ENCODE results near the gene PIGU.

- no peak for TF ChIP-seq CTCF (IDR thresholded peaks at IDR 0.05 in 2 of 3, conservative IDR thresholded peaks at IDR 0.05 in 1 of 3; ENCODE audit: borderline replicate concordance in 1 of 3, insufficient read depth in 1 of 3, low read depth in 2 of 3, low read length in 2 of 3)
- TF ChIP-seq POLR2A (IDR thresholded peaks at IDR 0.05; ENCODE audit: borderline replicate concordance, extremely low read depth, insufficient read depth, insufficient read length) = no peak
- no peak for TF ChIP-seq ELF1 (IDR thresholded peaks at IDR 0.05; ENCODE audit: borderline replicate concordance, low read depth)
- TF ChIP-seq SRF (IDR thresholded peaks at IDR 0.05; ENCODE audit: low read depth) = no peak
- no peak for TF ChIP-seq RAD21 (IDR thresholded peaks at IDR 0.05; ENCODE audit: low read depth)
- no peak for TF ChIP-seq JUND (IDR thresholded peaks at IDR 0.05)
- TF ChIP-seq ZFX (IDR thresholded peaks at IDR 0.05) = no peak
- TF ChIP-seq EZH2phosphoT487 (IDR thresholded peaks at IDR 0.05; ENCODE audit: borderline replicate concordance) = no peak
- no peak for TF ChIP-seq CEBPB (IDR thresholded peaks at IDR 0.05; ENCODE audit: low read depth)
- no peak for TF ChIP-seq POLR2AphosphoS5 (IDR thresholded peaks at IDR 0.05; ENCODE audit: low read depth, low read length)
- no peak for TF ChIP-seq FOSL1 (IDR thresholded peaks at IDR 0.05; ENCODE audit: low read depth)
- TF ChIP-seq ZBTB33 (IDR thresholded peaks at IDR 0.05; ENCODE audit: extremely low read depth, insufficient replicate concordance, low read length) = no peak
These were observed 116.3 kb downstream of the PIGU start for GRCh38 chr20:34560614-34561013.
